Astrocyte (in vitro differentiated cells and primary cell): ENCODE data around the gene GRAP. TPM values are rescaled to one million over a fixed set of nuclear protein-coding genes. Genes with fewer than 3 reads are reported as not detected.
A peak's percentile ranks its signal among the peaks of the same experiment; 100 is the strongest.

Experiments
- DNase-seq: peaks from one replicate; pipeline ENCODE4 v3.0.0-alpha.2; 2010; ENCODE audit warnings: low read depth
- FAIRE-seq: peaks from 2 replicates; lab custom pipeline; 2011; peaks lifted over from hg19 to GRCh38; lab: Jason Lieb, UNC
- H2AFZ ChIP-seq: 2 replicates; pipeline ENCODE4 v1.6.0; 2012; ENCODE audit warnings: low read depth, low read length, inconsistent platforms
- H3K27ac ChIP-seq: 2 replicates; pipeline ENCODE4 v1.5.1; 2011; ENCODE audit warnings: low read depth, low read length, inconsistent platforms
- H3K27me3 ChIP-seq: 2 replicates; pipeline ENCODE4 v1.6.0; 2011; ENCODE audit warnings: low read length, inconsistent platforms; ENCODE audit not compliant: insufficient read depth
- H3K36me3 ChIP-seq: 2 replicates; pipeline ENCODE4 v1.5.1; 2011; ENCODE audit warnings: low read length, inconsistent platforms; ENCODE audit not compliant: insufficient read depth
- H3K4me1 ChIP-seq: 2 replicates; pipeline ENCODE4 v1.5.1; 2011; ENCODE audit warnings: low read length, inconsistent platforms; ENCODE audit not compliant: insufficient read depth
- H3K4me2 ChIP-seq: 2 replicates; pipeline ENCODE4 v1.6.0; 2012; ENCODE audit warnings: low read length, inconsistent platforms
- H3K4me3 ChIP-seq: 2 replicates; pipeline ENCODE4 v1.5.1; 2011; ENCODE audit warnings: low read depth, mild to moderate bottlenecking, low read length, inconsistent platforms; ENCODE audit not compliant: insufficient read depth
- H3K79me2 ChIP-seq: 2 replicates; pipeline ENCODE4 v1.6.0; 2012; ENCODE audit warnings: mild to moderate bottlenecking, low read length, inconsistent platforms; ENCODE audit not compliant: insufficient read depth
- H3K9ac ChIP-seq: 2 replicates; pipeline ENCODE4 v1.6.0; 2012; ENCODE audit warnings: mild to moderate bottlenecking, low read length, inconsistent platforms
- H3K9me3 ChIP-seq: 2 replicates; pipeline ENCODE4 v1.5.1; 2012; ENCODE audit warnings: low read depth, mild to moderate bottlenecking, low read length, inconsistent platforms; ENCODE audit not compliant: insufficient read depth
- H4K20me1 ChIP-seq: 2 replicates; pipeline ENCODE4 v1.6.0; 2012; ENCODE audit warnings: low read length, inconsistent platforms; ENCODE audit not compliant: insufficient read depth
- H3K27ac Mint-ChIP-seq: one replicate; pipeline ENCODE4 v1.8.0; 2021; ENCODE audit warnings: mild to moderate bottlenecking, mixed read lengths; ENCODE audit not compliant: unreplicated experiment
- H3K27me3 Mint-ChIP-seq: one replicate; pipeline ENCODE4 v1.8.0; 2021; ENCODE audit warnings: low read depth, mixed read lengths; ENCODE audit not compliant: unreplicated experiment
- H3K36me3 Mint-ChIP-seq: one replicate; pipeline ENCODE4 v1.8.0; 2021; ENCODE audit warnings: low read depth, mixed read lengths; ENCODE audit not compliant: unreplicated experiment
- H3K4me1 Mint-ChIP-seq: one replicate; pipeline ENCODE4 v1.8.0; 2021; ENCODE audit warnings: low read depth, mixed read lengths; ENCODE audit not compliant: unreplicated experiment
- H3K4me3 Mint-ChIP-seq: one replicate; pipeline ENCODE4 v1.8.0; 2021; ENCODE audit warnings: mild to moderate bottlenecking, moderate library complexity, mixed read lengths; ENCODE audit not compliant: unreplicated experiment
- H3K9me3 Mint-ChIP-seq: one replicate; pipeline ENCODE4 v1.8.0; 2021; ENCODE audit warnings: mild to moderate bottlenecking, mixed read lengths; ENCODE audit not compliant: unreplicated experiment
- CTCF ChIP-seq: IDR thresholded peaks from 2 replicates; pipeline ENCODE4 v1.5.1; 2011; ENCODE audit warnings: low read depth, mild to moderate bottlenecking, inconsistent platforms, low read length, moderate library complexity; ENCODE audit not compliant: insufficient read depth
- EZH2 ChIP-seq: IDR thresholded peaks from 2 replicates; pipeline ENCODE4 v1.6.1; 2012; ENCODE audit warnings: mild to moderate bottlenecking, low read length, inconsistent platforms; ENCODE audit not compliant: insufficient read depth
- total RNA-seq: library from RNA; stranded (reverse); gene quantifications from 2 replicates; pipeline ENCODE4 v1.2.1, GENCODE V29; 2021

The GRAP gene
- total RNA-seq, 1 donor from 2014 or later: 0.30 TPM

GRCh38 chr17:19010729-19011505, 35.8 kb downstream of the GRAP start:
- no peaks in the 10 kb centered on the region for H3K36me3 ChIP-seq
- H3K4me3 Mint-ChIP-seq: no peak overlapping the region
- no peaks in the 10 kb centered on the region for H4K20me1 ChIP-seq
- H3K4me2 ChIP-seq: no peak overlapping the region
- no peaks in the 10 kb centered on the region for H3K27me3 ChIP-seq
- H3K27ac Mint-ChIP-seq: peak overlapping the region; percentile 72
- H3K9me3 Mint-ChIP-seq: peaks cover 3% of the 10 kb centered on the region
- peaks cover 5% of the 10 kb centered on the region for H3K4me1 ChIP-seq
- no peaks in the 10 kb centered on the region for H3K36me3 Mint-ChIP-seq
- FAIRE-seq (no peak), DNase-seq (no peak)
- H2AFZ ChIP-seq: no peak overlapping the region
- H3K4me1 Mint-ChIP-seq: peaks cover 10% of the 10 kb centered on the region
- H3K9ac ChIP-seq: no peak overlapping the region
- H3K79me2 ChIP-seq: no peaks in the 10 kb centered on the region
- peaks cover 16% of the 10 kb centered on the region for H3K27me3 Mint-ChIP-seq
- no peak for TF ChIP-seq EZH2
- no peak for TF ChIP-seq CTCF
- H3K4me3 ChIP-seq: no peak overlapping the region
- no peaks in the 10 kb centered on the region for H3K9me3 ChIP-seq
- H3K27ac ChIP-seq: no peak overlapping the region

GRCh38 chr17:19009970-19010369, 36.8 kb downstream of the GRAP start:
- no peak overlapping the region for H2AFZ ChIP-seq
- Mint-ChIP-seq H3K36me3 (no peaks in the 10 kb centered on the region), H3K4me1 (peaks cover 10% of the 10 kb centered on the region), H3K27me3 (peaks cover 11% of the 10 kb centered on the region), H3K4me3 (no peak overlapping the region), H3K27ac (no peak overlapping the region), H3K9me3 (peaks cover 3% of the 10 kb centered on the region)
- H4K20me1 ChIP-seq: no peaks in the 10 kb centered on the region
- no peak overlapping the region for H3K4me2 ChIP-seq
- DNase-seq: no peak
- no peak for FAIRE-seq
- no peaks in the 10 kb centered on the region for H3K36me3 ChIP-seq
- no peak overlapping the region for H3K27ac ChIP-seq
- TF ChIP-seq CTCF: no peak
- no peak for TF ChIP-seq EZH2
- no peaks in the 10 kb centered on the region for H3K9me3 ChIP-seq
- no peaks in the 10 kb centered on the region for H3K79me2 ChIP-seq
- H3K27me3 ChIP-seq: no peaks in the 10 kb centered on the region
- no peak overlapping the region for H3K4me3 ChIP-seq
- no peak overlapping the region for H3K9ac ChIP-seq
- peaks cover 7% of the 10 kb centered on the region for H3K4me1 ChIP-seq

- H3K27me3 ChIP-seq: no peaks in the 10 kb centered on the region
- H3K36me3 ChIP-seq: no peaks in the 10 kb centered on the region
- H3K4me2 ChIP-seq: no peak overlapping the region
- H3K4me3 ChIP-seq: no peak overlapping the region
- Mint-ChIP-seq H3K36me3 (peaks cover 4% of the 10 kb centered on the region), H3K4me1 (peaks cover 15% of the 10 kb centered on the region), H3K9me3 (peaks cover 3% of the 10 kb centered on the region), H3K27ac (no peak overlapping the region), H3K4me3 (peak overlapping the region; percentile 27), H3K27me3 (peaks cover 7% of the 10 kb centered on the region)
- no peak overlapping the region for H3K9ac ChIP-seq
- TF ChIP-seq CTCF (no peak), EZH2 (no peak)
- H3K9me3 ChIP-seq: no peaks in the 10 kb centered on the region
- H2AFZ ChIP-seq: no peak overlapping the region
- H3K79me2 ChIP-seq: peaks cover 24% of the 10 kb centered on the region
- peaks cover 33% of the 10 kb centered on the region for H3K4me1 ChIP-seq
- no peak overlapping the region for H3K27ac ChIP-seq
- no peak for FAIRE-seq
- H4K20me1 ChIP-seq: peaks cover 20% of the 10 kb centered on the region
- DNase-seq: no peak
Measured at GRCh38 chr17:19006698-19007097, 40.1 kb downstream of the GRAP start.
